ENCODE measurements around the gene PDP2. TPM values are rescaled to one million over a fixed set of nuclear protein-coding genes. Genes with fewer than 3 reads are reported as not detected.

The PDP2 gene
- total and polyA plus RNA-seq, 9 of the 15 experiments (the other 6 are each of a cell fraction or from before 2014, with no cell fraction given) = 2.5 to 24.3 (median 7.2) TPM

- FAIRE-seq = no peak
- TF ChIP-seq HCFC1 (IDR thresholded peaks at IDR 0.05; ENCODE audit: low read depth, low read length) = no peak
- TF ChIP-seq XRCC5 (IDR thresholded peaks at IDR 0.05; ENCODE audit: low read depth, low read length) = no peak
- no peak for TF ChIP-seq PATZ1 (CRISPR knock-in tag; IDR thresholded peaks at IDR 0.05; ENCODE audit: borderline replicate concordance)
- TF ChIP-seq, protein P1, sequence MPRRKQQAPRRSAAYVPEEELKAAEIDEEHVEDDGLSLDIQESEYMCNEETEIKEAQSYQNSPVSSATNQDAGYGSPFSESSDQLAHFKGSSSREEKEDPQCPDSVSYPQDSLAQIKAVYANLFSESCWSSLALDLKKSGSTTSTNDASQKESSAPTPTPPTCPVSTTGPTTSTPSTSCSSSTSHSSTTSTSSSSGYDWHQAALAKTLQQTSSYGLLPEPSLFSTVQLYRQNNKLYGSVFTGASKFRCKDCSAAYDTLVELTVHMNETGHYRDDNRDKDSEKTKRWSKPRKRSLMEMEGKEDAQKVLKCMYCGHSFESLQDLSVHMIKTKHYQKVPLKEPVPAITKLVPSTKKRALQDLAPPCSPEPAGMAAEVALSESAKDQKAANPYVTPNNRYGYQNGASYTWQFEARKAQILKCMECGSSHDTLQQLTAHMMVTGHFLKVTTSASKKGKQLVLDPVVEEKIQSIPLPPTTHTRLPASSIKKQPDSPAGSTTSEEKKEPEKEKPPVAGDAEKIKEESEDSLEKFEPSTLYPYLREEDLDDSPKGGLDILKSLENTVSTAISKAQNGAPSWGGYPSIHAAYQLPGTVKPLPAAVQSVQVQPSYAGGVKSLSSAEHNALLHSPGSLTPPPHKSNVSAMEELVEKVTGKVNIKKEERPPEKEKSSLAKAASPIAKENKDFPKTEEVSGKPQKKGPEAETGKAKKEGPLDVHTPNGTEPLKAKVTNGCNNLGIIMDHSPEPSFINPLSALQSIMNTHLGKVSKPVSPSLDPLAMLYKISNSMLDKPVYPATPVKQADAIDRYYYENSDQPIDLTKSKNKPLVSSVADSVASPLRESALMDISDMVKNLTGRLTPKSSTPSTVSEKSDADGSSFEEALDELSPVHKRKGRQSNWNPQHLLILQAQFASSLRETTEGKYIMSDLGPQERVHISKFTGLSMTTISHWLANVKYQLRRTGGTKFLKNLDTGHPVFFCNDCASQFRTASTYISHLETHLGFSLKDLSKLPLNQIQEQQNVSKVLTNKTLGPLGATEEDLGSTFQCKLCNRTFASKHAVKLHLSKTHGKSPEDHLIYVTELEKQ (CRISPR knock-in tag; IDR thresholded peaks at IDR 0.05) = no peak
- TF ChIP-seq, protein P2, sequence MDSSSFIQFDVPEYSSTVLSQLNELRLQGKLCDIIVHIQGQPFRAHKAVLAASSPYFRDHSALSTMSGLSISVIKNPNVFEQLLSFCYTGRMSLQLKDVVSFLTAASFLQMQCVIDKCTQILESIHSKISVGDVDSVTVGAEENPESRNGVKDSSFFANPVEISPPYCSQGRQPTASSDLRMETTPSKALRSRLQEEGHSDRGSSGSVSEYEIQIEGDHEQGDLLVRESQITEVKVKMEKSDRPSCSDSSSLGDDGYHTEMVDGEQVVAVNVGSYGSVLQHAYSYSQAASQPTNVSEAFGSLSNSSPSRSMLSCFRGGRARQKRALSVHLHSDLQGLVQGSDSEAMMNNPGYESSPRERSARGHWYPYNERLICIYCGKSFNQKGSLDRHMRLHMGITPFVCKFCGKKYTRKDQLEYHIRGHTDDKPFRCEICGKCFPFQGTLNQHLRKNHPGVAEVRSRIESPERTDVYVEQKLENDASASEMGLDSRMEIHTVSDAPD (CRISPR knock-in tag; IDR thresholded peaks at IDR 0.05) = no peak
- TF ChIP-seq CBFA2T3 (IDR thresholded peaks at IDR 0.05) = no peak
- TF ChIP-seq NONO (IDR thresholded peaks at IDR 0.05; ENCODE audit: low read depth in 2 of 2, low read length in 1 of 2) = no peak
- no peak for TF ChIP-seq HNRNPL (IDR thresholded peaks at IDR 0.05; ENCODE audit: low read depth, low read length)
- TF ChIP-seq CEBPG (CRISPR knock-in tag; IDR thresholded peaks at IDR 0.05) = no peak
- no peak for TF ChIP-seq CEBPG (tag; conservative IDR thresholded peaks at IDR 0.05 in 1 of 2, IDR thresholded peaks at IDR 0.05 in 1 of 2)
- no peak for TF ChIP-seq POLR2G (IDR thresholded peaks at IDR 0.05; ENCODE audit: low read depth, low read length)
- TF ChIP-seq CXXC5 (CRISPR knock-in tag; IDR thresholded peaks at IDR 0.05) = no peak
- TF ChIP-seq E2F6 (IDR thresholded peaks at IDR 0.05; ENCODE audit: borderline replicate concordance in 1 of 2, extremely low read depth in 1 of 2, insufficient read depth in 1 of 2, insufficient read length in 1 of 2, low read depth in 1 of 2, low read length in 1 of 2, poor library complexity in 1 of 2, severe bottlenecking in 1 of 2) = no peak
Observed at GRCh38 chr16:66918355-66918754, 38.0 kb downstream of the PDP2 start.

More at GRCh38 chr16:66918355-66918754, 38.0 kb downstream of the PDP2 start:
- Histone ChIP-seq H3K4me1 (replicated peaks in 1 of 2; ENCODE audit: control insufficient read depth in 2 of 2, insufficient read depth in 2 of 2, low read length in 2 of 2) (peaks cover 0 to 17% of the 10 kb centered on the region in 2 experiments; a peak in 2 of 5 replicates), H3K9me3 (replicated peaks; ENCODE audit: control insufficient read depth, insufficient read depth, low read depth, low read length) (no peaks in the 10 kb centered on the region), H4K20me1 (replicated peaks; ENCODE audit: control insufficient read depth, insufficient read depth, low read length) (no peaks in the 10 kb centered on the region; the same call in 1 of the 2 replicates), H2AFZ (ENCODE audit: low read depth, low read length) (no peak overlapping the region), H3K27ac (ENCODE audit: extremely low read depth, low read depth, low read length) (no peak overlapping the region), H3K36me3 (ENCODE audit: control insufficient read depth, insufficient read depth, low read length) (no peaks in the 10 kb centered on the region), H3K4me3 (no peak overlapping the region), H3K9ac (ENCODE audit: insufficient read depth in 1 of 2, low read depth in 2 of 2, low read length in 2 of 2) (no peak overlapping the region), H3K9me1 (ENCODE audit: control insufficient read depth, insufficient read depth, low read length) (no peaks in the 10 kb centered on the region), H3K4me2 (ENCODE audit: insufficient read depth, low read length) (no peak overlapping the region), H3K27me3 (ENCODE audit: control insufficient read depth in 2 of 2, insufficient read depth in 2 of 2, low read length in 2 of 2) (peaks cover 15 to 64% of the 10 kb centered on the region in 2 experiments; a peak in 4 of 5 replicates), H3K79me2 (ENCODE audit: control insufficient read depth, insufficient read depth, low read length) (no peaks in the 10 kb centered on the region)
- intact Hi-C loops (cut with micrococcal nuclease) = no loop called here
- DNase-seq (ENCODE audit: extremely low read depth in 1 of 4, low spot score in 3 of 4) (no peak), ATAC-seq (no peak)
- CTCF ChIA-PET (ENCODE audit: low intra/inter-chr PET ratio) = no interaction called here
- POLR2A ChIA-PET = interaction anchor here (0.6 to 2.4 kb wide), 7 partner anchors 12 to 232 kb away, joined by 3 to 9 read pairs (median 3); no protein-coding TSS in a partner anchor
- no TSS peak for BruUV-seq (replicated peaks)
- 33% methylated on average over 4 of the region's 6 CpGs for WGBS (ENCODE audit: insufficient coverage, low coverage, missing lambda C conversion rate)
- in situ Hi-C loops (cut with MboI) = no loop called here

All from K562 (cell line).